AG20443 (cell line): ENCODE data around the gene LRRC14B.
"Not testable (repeated sequence)": the region's sequence is repeated elsewhere in the genome, so short reads cannot be mapped to it uniquely, and the experiment has no call there.

ENCODE experiments used
- DNase-seq: peaks from one replicate; pipeline ENCODE4 v3.0.0; 2012; ENCODE audit warnings: low spot score, mixed read lengths

Gene LRRC14B

DNA sequence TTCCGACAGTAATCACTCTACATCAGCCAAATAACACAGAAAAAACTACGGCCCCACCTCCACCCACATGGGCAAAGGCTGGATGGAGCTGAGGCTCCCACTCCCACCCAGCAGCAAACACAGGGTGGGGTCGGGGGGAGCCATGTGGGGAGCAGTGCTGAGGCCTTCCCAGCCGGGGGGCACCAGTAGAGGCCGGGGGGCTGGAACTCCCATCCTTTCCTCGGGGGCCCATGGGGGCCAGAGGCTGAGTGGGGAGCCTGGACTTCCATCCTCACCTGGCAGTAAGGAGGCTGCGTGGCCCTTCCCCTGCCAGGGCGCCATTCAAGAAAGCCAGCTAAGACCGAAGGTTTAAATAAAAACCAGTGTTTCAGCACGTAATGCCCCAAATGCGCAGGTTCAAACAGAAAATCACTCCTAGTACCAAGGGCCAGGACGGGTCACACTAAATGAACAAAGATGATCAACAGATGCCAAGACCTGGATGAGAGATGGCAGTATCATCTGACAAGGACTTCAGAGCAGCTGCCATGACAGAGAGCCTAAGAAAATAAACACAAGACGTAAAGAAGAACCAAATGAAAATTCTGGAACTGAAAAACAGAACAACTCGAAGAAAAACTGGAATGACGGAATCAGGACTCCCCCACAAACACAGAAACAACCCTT, 17.3 kb downstream of the LRRC14B start:
- no peak for DNase-seq

DNA sequence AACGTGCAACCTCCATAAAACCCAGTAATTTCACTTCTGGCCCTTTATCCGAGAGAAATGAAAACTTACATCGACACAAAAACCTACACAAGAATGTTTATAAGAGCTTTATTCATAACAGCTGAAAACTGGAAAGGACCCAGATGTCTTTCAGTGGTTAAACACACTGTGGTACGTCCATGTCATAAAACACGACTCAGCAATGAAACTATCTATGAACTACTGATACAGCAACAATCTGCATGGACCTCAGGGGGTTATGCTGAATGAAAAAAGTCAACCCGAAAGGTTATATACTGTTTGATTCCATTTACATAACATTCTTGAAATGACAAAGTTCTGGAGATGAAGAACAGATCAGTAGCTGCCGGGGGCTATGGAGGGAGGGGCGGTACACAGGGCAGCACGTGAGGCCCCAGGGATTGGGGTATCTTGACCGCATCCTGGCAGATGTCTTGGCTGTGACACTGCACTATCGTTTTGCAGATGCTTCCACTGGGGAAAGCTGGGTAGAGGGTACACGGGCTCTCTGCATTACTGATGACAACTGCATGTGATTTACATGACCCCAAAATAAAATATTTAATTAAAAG, 22.6 kb downstream of the LRRC14B start:
- DNase-seq: no peak

DNA sequence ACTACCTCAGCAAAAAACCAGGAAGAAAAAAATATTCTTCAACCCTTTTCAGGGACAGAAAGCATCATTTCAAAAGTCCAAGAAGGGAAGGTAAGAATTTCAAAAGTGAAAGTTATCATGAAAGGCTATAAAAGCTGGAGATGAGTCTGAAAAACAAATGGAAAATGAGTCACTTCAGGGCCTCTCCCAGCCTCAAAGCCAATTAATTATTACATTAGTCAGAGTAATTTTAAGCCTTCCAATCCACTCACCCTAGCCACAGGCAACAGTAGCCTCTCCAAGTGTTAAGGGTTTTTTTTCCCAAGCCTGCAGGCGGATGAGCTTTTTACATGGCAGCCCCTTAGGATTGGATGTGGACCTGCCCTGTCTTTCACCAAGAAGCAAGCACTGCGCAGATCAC, 24.0 kb downstream of the LRRC14B start:
- DNase-seq: not testable (repeated sequence)

DNA sequence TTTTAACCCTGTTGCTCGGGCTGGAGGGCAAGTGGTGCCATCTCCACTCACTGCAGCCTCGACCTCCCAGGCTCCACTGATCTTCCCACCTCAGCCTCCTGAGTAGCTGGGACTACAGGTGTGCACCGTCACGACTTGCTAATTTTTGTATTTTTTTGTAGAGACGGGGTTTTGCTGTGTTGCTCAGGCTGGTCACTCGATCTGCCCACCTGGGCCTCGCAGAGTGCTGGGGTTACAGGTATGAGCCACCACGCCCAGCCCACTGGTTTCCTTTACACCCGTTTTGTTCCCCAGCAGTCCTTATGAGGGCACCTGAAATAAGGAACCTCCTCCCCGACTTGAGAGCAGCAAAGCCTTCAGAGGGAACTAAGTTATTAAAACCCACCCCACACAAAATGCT, 24.8 kb downstream of the LRRC14B start:
- not testable (repeated sequence) for DNase-seq

DNA sequence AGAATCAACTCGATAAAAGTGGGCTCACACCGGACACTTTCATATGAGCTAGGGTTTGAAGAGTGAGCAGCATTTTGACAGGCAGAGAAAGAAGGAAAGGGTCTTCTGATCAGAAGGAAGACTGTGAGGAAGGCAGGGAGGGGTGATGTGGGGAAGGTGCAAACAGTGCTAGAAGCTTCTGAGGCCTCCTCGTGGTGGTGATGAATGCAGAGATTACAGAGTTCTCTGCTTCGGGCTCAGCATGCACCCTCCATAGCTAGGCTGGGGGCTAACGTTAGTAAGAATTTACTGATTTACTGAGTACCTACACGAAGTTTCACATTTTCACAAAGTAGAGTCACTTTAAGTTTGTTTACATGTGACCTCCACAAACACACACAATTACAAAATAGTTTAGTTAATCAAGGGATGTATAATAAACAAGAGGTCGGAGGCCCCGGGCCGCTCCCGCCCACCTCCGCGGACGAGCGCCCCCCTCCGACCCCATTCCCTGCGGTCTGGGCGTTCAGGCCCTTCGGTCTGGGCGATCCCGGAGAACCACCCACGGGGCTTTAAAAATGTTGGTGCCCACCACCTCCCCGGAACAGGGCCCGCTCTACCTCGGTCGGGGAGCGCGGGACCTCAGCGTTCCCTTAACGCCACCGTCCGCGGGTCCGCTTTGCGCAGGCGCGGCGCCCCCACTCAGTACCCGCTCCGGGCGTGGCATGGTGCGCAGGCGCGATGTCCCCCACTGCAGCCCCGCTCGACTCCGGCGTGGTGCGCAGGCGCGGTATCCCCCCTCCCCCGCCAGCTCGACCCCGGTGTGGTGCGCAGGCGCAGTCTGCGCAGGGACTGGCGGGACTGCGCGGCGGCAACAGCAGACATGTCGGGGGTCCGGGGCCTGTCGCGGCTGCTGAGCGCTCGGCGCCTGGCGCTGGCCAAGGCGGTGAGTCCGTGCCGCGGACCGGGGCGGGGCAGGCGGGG, 26.5 kb downstream of the LRRC14B start, which contains the start of the genes CCDC127 and SDHA:
Gene CCDC127, minus strand, starts transcription at position 660 of the 963 bp plus-strand sequence. CDS start 1,304 bp downstream, outside the sequence.
Gene SDHA, plus strand, starts transcription at position 827 of the 963 bp plus-strand sequence. Its CDS starts 36 bp downstream, at position 863.
- DNase-seq: peak; percentile 100

DNA sequence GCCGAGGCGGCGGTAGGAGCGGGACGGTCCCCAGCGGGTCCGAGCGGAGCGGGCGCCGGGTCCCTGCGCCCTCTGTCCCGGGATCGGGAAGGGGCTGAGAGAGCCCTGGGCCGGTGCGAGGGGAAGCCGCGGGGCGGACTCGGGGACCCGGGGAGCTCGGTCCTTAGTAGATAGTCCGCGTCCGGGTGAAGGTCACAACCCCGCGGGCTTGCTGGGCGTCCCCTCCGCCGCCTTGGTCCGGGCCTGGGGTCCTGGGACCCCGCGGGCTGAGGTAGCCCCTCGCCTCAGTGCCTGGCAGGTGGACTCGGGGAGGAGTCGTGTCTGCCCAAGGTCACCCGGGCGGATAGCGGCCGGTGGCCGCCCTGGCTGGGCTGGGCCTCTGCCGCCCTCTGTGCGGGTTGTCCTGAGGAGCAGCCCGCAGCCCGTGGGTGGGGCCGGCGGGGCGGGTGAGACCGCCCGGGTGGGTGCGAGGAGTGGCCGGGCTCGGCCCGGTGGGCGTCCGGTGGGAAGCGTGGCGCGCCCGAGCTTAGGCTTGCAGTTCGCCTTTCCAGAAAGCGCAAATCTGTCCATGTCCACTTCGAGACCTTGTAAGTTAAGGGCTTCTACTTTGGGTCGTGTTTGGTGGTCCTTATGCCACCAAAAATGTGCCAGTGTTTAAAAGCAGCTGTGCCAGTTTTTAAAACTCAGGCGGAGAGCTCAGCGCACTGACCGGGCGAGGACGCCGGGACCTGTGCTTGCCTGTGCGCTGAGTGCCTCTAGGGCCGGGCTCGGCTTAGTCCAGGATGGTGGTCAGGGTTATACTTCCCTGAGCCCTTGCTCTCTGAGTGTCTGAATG, 27.4 kb downstream of the LRRC14B start:
- DNase-seq: peak; percentile 20

DNA sequence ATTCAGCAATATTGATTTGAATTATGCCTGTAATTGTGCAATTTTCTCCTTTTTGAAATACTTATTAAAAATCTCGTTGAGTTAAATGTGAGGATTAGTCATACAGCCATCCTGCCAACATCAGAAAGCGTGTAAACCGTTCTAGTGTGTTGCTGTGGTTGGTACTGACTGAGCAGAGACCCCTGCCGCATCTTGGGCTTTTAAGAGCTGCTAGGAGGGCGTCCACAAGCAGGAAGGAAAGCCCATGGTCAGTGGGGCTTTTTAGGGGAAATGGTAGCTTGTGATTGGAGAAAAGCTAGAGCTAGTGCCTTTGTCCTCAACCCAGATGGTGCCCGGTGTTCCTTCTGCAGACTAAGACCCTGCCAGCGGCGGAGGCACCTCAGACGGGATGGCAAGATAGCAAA, 28.2 kb downstream of the LRRC14B start:
- DNase-seq: peak; percentile 23

DNA sequence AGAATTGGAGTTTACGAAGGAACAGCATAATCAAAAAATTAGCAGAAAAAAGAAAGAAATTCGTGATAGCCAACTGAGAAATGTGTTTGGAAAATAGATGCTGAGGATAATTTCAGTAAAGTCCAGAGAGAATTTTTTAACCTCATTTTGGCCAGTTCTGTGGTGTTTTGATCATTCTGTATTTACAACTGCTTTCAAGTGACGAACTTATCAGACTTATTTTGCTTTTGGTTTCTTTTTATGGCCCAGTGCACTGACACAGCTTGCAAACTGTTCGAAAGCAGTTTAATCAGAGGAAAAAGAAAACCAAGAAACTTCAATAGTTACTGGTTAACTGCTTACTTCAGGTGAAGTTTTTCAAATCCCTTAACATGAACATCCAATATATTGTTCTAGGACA, 28.7 kb downstream of the LRRC14B start:
- DNase-seq: no peak

DNA sequence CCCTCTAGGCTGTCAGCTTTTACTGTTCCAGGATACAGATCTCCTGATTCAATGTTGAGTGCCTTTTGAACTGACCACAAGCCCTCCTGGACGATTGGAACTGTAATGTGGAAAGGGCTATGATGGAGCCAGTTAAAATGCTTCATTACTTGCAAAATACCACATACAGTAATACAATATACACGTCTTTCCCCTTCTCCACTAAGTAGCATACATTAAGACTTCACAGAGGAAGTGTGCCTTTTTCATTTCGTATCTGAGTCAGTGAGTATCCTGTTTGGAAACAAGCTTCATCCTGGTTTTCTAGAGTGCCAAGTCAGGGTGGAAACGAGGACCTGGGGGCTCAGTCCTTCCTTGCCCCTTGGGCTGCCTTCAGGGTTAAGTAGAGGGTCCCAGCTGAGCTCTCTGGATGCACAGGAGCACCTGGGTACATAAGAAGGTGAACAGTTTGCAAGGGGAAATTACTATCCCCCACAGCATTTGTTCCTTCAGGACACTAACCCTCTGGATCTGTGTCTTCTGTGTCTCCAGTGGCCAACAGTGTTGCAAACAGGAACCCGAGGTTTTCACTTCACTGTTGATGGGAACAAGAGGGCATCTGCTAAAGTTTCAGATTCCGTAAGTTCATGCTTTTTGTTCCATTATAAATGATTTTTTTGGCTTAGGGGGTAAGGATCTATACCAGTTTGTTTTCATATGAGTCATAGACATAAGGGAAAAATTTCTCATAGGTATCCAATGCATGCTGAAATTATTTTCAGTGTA, 31.8 kb downstream of the LRRC14B start:
- not testable (repeated sequence) for DNase-seq

DNA sequence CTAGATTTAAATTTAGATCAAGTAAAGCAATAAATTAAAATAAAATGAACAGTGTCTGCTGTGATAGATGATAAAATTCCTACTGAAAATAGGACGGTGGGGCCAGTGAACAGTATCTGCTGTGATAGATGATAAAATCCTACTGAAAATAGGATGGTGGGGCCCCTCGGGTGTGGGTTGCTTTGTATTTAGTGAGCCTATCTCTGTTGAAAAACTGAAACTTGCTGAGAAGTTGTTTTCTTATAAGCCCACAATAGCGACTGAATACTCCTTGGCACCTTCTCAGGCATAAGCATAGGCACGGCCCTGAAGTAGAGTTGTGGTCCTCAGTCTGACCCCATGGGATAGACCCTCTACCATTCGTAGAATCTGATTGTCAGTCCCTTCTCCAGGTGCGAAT, 32.5 kb downstream of the LRRC14B start:
- no peak for DNase-seq

DNA sequence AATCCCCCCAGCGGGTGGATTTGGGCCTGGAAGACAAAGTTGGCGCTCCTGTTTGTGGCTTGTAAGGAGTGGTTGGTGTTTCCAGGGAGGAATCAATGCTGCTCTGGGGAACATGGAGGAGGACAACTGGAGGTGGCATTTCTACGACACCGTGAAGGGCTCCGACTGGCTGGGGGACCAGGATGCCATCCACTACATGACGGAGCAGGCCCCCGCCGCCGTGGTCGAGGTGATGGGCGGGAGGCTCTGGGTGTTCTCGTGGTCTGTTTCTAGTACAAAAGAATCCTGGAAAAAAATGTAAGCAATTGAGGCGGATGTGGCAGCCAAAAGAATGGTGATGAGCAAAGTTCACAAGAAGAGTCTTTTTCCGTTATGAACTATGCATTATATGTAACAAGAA, 34.0 kb downstream of the LRRC14B start:
- no peak for DNase-seq

DNA sequence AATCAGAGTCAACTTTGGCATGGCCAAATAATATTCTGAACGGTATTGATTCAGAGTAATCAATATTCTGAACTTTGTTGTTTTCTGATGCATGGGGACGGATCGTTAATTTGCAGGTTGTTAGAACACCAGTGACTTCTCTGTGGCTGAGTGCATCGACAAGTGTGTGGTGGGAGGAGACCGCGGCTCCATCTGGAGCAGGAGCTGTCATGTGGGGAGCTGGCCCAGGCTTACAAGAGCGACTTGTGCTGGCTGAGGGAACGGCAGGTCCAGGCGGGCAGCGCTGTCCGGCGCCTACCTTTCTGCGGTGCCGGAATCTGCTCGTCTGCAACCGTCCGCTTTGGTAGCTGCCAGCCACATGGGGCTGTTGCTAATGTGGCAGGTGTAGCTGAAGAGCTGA, 36.1 kb downstream of the LRRC14B start:
- DNase-seq: not testable (repeated sequence)

DNA sequence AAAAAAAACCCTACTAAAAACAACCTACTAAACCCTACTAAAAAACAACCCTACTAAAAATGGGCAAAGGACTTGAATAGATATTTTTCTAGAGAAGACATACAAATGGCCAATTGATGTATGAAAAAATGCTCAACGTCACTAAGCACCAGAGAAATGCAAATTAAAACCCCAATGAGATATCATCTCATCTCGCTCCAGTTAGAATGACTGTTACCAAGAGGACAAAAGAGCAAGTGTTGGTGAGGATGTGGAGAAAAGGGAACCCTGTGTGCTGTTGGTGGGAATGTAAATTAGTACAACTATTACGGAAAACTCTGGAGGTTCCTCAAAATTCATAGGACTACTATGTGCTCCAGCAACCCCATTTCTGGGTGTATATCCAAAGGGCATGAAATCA, 37.6 kb downstream of the LRRC14B start:
- no peak for DNase-seq

DNA sequence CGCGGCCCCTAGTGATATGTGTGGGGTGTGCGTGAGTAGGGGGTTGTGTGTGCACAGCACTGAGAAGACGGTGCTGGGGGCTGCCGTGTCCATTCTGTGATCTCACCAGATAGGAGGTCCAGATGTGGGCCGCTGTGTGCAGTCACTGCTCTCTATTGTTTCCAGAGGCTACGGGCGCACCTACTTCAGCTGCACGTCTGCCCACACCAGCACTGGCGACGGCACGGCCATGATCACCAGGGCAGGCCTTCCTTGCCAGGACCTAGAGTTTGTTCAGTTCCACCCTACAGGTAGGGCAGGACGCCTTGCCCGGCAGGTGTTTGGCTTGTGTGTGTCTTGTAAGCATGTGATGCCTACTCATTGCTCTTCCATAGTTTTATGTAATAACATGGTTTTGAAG, 39.4 kb downstream of the LRRC14B start:
- DNase-seq: no peak

DNA sequence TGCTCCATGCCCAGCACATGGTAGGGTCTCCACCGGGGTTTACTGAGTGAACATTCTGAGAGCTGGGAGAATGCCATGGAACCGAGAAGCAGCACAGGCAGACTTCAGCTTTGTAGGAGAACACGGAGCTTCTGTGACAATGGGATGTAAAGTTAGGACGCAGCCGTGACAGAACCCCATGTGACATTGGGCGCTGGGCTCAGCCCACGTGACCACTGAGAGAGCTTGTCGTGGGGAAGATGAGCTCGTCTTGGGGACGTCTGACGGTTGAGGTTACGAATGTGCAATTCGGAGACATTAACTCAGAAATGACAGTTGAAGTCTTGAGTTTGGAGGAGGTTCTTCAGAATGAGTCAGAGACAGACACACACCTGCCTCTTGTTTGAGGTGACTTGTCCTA, 40.4 kb downstream of the LRRC14B start:
- DNase-seq: no peak

DNA sequence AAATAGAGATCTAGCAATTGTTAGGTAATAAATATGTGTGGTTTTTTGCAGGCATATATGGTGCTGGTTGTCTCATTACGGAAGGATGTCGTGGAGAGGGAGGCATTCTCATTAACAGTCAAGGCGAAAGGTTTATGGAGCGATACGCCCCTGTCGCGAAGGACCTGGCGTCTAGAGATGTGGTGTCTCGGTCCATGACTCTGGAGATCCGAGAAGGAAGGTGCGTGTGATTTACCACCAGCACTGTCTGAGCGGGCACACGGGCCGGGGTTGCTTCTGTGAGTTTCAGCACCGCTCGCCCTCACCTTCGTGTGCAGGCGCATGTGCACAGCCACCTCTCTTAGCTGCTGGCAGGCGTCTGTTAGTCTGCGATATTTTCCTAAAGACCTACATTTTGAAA, 42.1 kb downstream of the LRRC14B start:
- not testable (repeated sequence) for DNase-seq

DNA sequence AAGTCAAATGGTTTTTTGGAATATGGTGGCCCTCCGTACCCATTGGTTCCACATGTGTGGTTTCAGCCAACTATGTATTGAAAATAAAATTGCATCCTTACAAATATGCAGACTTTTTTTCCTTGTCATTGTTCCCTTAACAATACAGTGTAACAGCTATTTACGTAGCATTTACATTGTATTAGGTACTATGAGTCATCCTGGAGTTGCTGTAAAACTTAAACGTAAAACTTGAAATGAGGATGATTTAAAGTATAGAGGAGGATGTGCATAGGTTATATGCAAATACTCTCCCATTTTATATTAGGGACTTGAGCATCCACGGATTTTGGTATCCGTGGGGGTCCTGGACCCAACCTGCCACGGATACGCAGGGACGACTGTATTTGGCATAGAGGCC, 43.2 kb downstream of the LRRC14B start:
- no peak for DNase-seq

DNA sequence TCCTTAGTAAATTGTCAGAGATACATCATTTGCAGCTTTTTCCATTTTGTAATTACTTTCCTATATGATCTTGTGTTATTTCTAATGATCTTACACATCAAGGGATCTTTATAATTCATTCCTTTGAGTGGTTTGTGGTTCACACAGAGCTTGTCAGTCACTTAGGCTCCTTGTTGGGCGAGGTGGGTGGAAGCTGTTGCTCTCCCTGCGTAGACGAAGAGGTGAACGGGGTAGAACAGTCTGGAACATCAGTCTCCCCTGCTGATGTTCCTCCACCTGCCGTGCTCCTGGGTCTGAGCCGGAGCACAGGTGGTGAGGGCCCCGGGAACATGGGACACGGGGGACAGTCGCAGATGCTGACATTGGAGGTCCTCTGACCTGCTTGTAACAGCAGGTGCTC, 44.2 kb downstream of the LRRC14B start:
- DNase-seq: not testable (repeated sequence)

DNA sequence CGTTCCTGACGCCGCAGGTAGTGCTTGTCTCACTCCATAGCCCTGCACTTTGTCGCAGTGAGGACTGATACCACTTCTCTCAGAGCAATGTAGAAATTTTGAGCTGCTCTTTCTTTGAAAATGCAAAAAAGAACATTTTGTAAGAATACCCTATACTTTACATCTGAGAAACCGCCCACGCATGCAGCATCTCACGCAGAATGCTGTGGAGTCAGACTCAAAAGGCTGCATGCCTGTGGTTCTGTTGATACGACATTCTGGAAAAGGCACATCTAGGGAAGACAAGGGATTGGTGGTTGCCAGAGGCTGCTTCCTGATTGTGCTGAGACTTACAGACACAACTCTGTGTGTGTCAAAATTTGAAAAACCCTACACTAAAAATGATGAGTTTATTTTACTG, 46.6 kb downstream of the LRRC14B start:
- DNase-seq: not testable (repeated sequence)

DNA sequence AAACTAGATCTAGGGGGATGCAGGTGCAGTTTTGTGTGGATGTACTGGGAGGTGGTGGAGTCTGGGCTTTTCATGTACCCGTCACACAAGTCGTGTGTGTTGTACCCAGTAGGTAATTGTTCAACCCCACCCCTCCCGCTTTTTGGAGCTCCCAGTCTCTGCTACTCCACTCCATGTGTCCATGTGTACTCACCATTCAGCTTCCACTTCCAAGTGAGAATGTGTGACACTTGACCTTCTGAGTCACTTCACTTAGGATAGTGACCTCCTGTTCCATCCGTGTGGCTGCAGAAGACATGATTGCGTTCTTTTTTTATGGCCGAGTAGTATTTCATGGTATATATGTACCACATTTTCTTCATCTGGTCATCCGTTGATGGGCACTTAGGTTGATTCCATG, 49.3 kb downstream of the LRRC14B start:
- not testable (repeated sequence) for DNase-seq
